Mesendoderm (in vitro differentiated cells): ENCODE measurements around the gene GET4.

Experiments
- DNase-seq: peaks from one replicate; pipeline ENCODE4 v3.0.0; 2013
- H2AK5ac ChIP-seq: 2 replicates; pipeline ENCODE4 v1.6.1; 2013; ENCODE audit warnings: low read length, inconsistent platforms
- H2BK120ac ChIP-seq: 2 replicates; pipeline ENCODE4 v1.6.1; 2013; ENCODE audit warnings: low read depth, mild to moderate bottlenecking, low read length, moderate library complexity, mixed read lengths
- H2BK15ac ChIP-seq: replicated peaks from 2 replicates; pipeline ENCODE4 v1.6.1; 2013; ENCODE audit warnings: low read depth, mild to moderate bottlenecking, moderate library complexity
- H2BK5ac ChIP-seq: 2 replicates; pipeline ENCODE4 v1.6.1; 2013; ENCODE audit warnings: low read length, inconsistent platforms
- H3K18ac ChIP-seq: 2 replicates; pipeline ENCODE4 v1.6.1; 2013; ENCODE audit warnings: mild to moderate bottlenecking, low read length, mixed read lengths
- H3K23ac ChIP-seq: one replicate; pipeline ENCODE4 v1.6.1; 2013; ENCODE audit warnings: low read length
- H3K27ac ChIP-seq: 2 replicates; pipeline ENCODE4 v1.5.1; 2013; ENCODE audit warnings: low read depth, mild to moderate bottlenecking, inconsistent platforms, low read length, moderate library complexity
- H3K27me3 ChIP-seq: 2 replicates; pipeline ENCODE4 v1.6.1; 2013; ENCODE audit warnings: low read length, control low read depth, mild to moderate bottlenecking, inconsistent platforms; ENCODE audit not compliant: insufficient read depth, poor library complexity
- H3K36me3 ChIP-seq: 2 replicates; pipeline ENCODE4 v1.6.1; 2013; ENCODE audit warnings: low read length, inconsistent platforms; ENCODE audit not compliant: control insufficient read depth, insufficient read depth
- H3K4ac ChIP-seq: one replicate; pipeline ENCODE4 v1.6.1; 2013; ENCODE audit warnings: low read depth, mild to moderate bottlenecking, low read length, moderate library complexity
- H3K4me1 ChIP-seq: 2 replicates; pipeline ENCODE4 v1.6.1; 2013; ENCODE audit warnings: low read depth, low read length, inconsistent platforms; ENCODE audit not compliant: control insufficient read depth
- H3K4me2 ChIP-seq: 2 replicates; pipeline ENCODE4 v1.6.1; 2013; ENCODE audit warnings: low read length
- H3K4me3 ChIP-seq: 2 replicates; pipeline ENCODE4 v1.5.1; 2013; ENCODE audit warnings: mild to moderate bottlenecking, low read length
- H3K56ac ChIP-seq: one replicate; pipeline ENCODE4 v1.6.1; 2013; ENCODE audit warnings: low read length
- H3K79me1 ChIP-seq: 2 replicates; pipeline ENCODE4 v1.6.1; 2013; ENCODE audit warnings: low read length, inconsistent platforms
- H3K79me2 ChIP-seq: 2 replicates; pipeline ENCODE4 v1.6.1; 2013; ENCODE audit warnings: mild to moderate bottlenecking, low read length; ENCODE audit not compliant: control insufficient read depth, insufficient read depth
- H3K9ac ChIP-seq: 2 replicates; pipeline ENCODE4 v1.6.1; 2013; ENCODE audit warnings: low read length, inconsistent platforms
- H4K5ac ChIP-seq: one replicate; pipeline ENCODE4 v1.6.1; 2013; ENCODE audit warnings: low read length
- H4K8ac ChIP-seq: one replicate; pipeline ENCODE4 v1.6.1; 2013; ENCODE audit warnings: low read depth, mild to moderate bottlenecking, control low read depth, low read length, moderate library complexity
- WGBS: extraction: QIAGEN DNeasy Blood & Tissue Kit; methylation state at CpG from one replicate; pipeline ENCODE4 v1.1.7; 2013; ENCODE audit warnings: low lambda C conversion rate, missing lambda C conversion rate; ENCODE audit not compliant: insufficient coverage; ENCODE audit errors: extremely low coverage; 5-methylcytosine and 5-hydroxymethylcytosine counted together

Gene GET4

GRCh38 chr7:883055-884021, 7.0 kb downstream of the GET4 start:
- no CpG with 5 or more reads among the region's 50 CpGs for WGBS
- Histone ChIP-seq H3K27me3 (no peaks in the 10 kb centered on the region), H3K9ac (no peak overlapping the region), H3K79me1 (peaks cover 38% of the 10 kb centered on the region), H4K8ac (no peak overlapping the region), H3K4me3 (no peak overlapping the region), H3K79me2 (peaks cover 90% of the 10 kb centered on the region), H3K27ac (no peak overlapping the region), H3K56ac (no peak overlapping the region), H3K4me2 (no peak overlapping the region), H4K5ac (no peak overlapping the region), H2BK15ac (no peak overlapping the region), H2AK5ac (no peak overlapping the region), H3K18ac (no peak overlapping the region), H3K4ac (no peak overlapping the region), H2BK120ac (no peak overlapping the region), H3K4me1 (no peaks in the 10 kb centered on the region), H3K36me3 (no peaks in the 10 kb centered on the region), H2BK5ac (no peak overlapping the region), H3K23ac (peak overlapping the region; percentile 24)
- DNase-seq = no peak

- Histone ChIP-seq H2AK5ac (no peak overlapping the region), H3K23ac (peak overlapping the region; percentile 24), H3K18ac (no peak overlapping the region), H2BK120ac (no peak overlapping the region), H3K79me2 (peaks cover 88% of the 10 kb centered on the region), H3K56ac (no peak overlapping the region), H2BK15ac (no peak overlapping the region), H3K79me1 (peaks cover 43% of the 10 kb centered on the region), H4K5ac (no peak overlapping the region), H2BK5ac (no peak overlapping the region), H3K4me1 (no peaks in the 10 kb centered on the region), H3K27me3 (no peaks in the 10 kb centered on the region), H3K36me3 (no peaks in the 10 kb centered on the region), H3K4me2 (no peak overlapping the region), H3K4me3 (no peak overlapping the region), H4K8ac (no peak overlapping the region), H3K9ac (no peak overlapping the region), H3K4ac (no peak overlapping the region), H3K27ac (no peak overlapping the region)
- no CpG with 5 or more reads among the region's 31 CpGs for WGBS
- DNase-seq = no peak
Observed at GRCh38 chr7:884191-885003, 8.0 kb downstream of the GET4 start.

GRCh38 chr7:885261-885892, 9.0 kb downstream of the GET4 start:
- no peak overlapping the region for H3K23ac ChIP-seq
- no peak overlapping the region for H2BK5ac ChIP-seq
- H3K4me3 ChIP-seq = no peak overlapping the region
- no peaks in the 10 kb centered on the region for H3K4me1 ChIP-seq
- H3K18ac ChIP-seq = no peak overlapping the region
- DNase-seq = no peak
- H3K9ac ChIP-seq = no peak overlapping the region
- H3K27me3 ChIP-seq = no peaks in the 10 kb centered on the region
- H4K5ac ChIP-seq = no peak overlapping the region
- H3K56ac ChIP-seq = no peak overlapping the region
- no peak overlapping the region for H2BK120ac ChIP-seq
- WGBS = no CpG with 5 or more reads among the region's 25 CpGs
- H3K4me2 ChIP-seq = no peak overlapping the region
- H3K36me3 ChIP-seq = no peaks in the 10 kb centered on the region
- H3K79me1 ChIP-seq = peaks cover 43% of the 10 kb centered on the region
- no peak overlapping the region for H2BK15ac ChIP-seq
- no peak overlapping the region for H4K8ac ChIP-seq
- no peak overlapping the region for H3K4ac ChIP-seq
- no peak overlapping the region for H3K27ac ChIP-seq
- no peak overlapping the region for H2AK5ac ChIP-seq
- peaks cover 79% of the 10 kb centered on the region for H3K79me2 ChIP-seq

GRCh38 chr7:885893-886625, 9.7 kb downstream of the GET4 start:
- H3K79me1 ChIP-seq = peaks cover 43% of the 10 kb centered on the region
- H3K9ac ChIP-seq = no peak overlapping the region
- no peak overlapping the region for H3K4me3 ChIP-seq
- H3K4me2 ChIP-seq = no peak overlapping the region
- no CpG with 5 or more reads among the region's 30 CpGs for WGBS
- H3K36me3 ChIP-seq = peaks cover 2% of the 10 kb centered on the region
- no peak overlapping the region for H3K23ac ChIP-seq
- no peak overlapping the region for H4K8ac ChIP-seq
- no peak overlapping the region for H3K56ac ChIP-seq
- no peak overlapping the region for H2BK120ac ChIP-seq
- peaks cover 73% of the 10 kb centered on the region for H3K79me2 ChIP-seq
- H3K27ac ChIP-seq = no peak overlapping the region
- H3K18ac ChIP-seq = no peak overlapping the region
- no peak overlapping the region for H2AK5ac ChIP-seq
- H3K4me1 ChIP-seq = no peaks in the 10 kb centered on the region
- no peak overlapping the region for H3K4ac ChIP-seq
- DNase-seq = no peak
- H2BK15ac ChIP-seq = no peak overlapping the region
- no peaks in the 10 kb centered on the region for H3K27me3 ChIP-seq
- H4K5ac ChIP-seq = no peak overlapping the region
- no peak overlapping the region for H2BK5ac ChIP-seq

- Histone ChIP-seq H3K23ac (no peak overlapping the region), H2AK5ac (no peak overlapping the region), H3K36me3 (peaks cover 2% of the 10 kb centered on the region), H3K56ac (peak overlapping the region; percentile 49), H3K4me1 (no peaks in the 10 kb centered on the region), H2BK15ac (no peak overlapping the region), H3K27ac (no peak overlapping the region), H3K4ac (no peak overlapping the region), H3K9ac (no peak overlapping the region), H3K4me2 (no peak overlapping the region), H2BK120ac (no peak overlapping the region), H3K4me3 (no peak overlapping the region), H2BK5ac (no peak overlapping the region), H4K8ac (no peak overlapping the region), H3K27me3 (no peaks in the 10 kb centered on the region), H4K5ac (no peak overlapping the region), H3K18ac (no peak overlapping the region), H3K79me1 (peaks cover 41% of the 10 kb centered on the region), H3K79me2 (peaks cover 65% of the 10 kb centered on the region)
- no peak for DNase-seq
- WGBS = no CpG with 5 or more reads among the region's 40 CpGs
Observed at GRCh38 chr7:886626-887487, 10.5 kb downstream of the GET4 start.
